Tibial nerve (tissue), 4 donors: ENCODE results near the gene TMC7. TPM values are rescaled to one million over a fixed set of nuclear protein-coding genes. Genes with fewer than 3 reads are reported as not detected.
A peak's percentile ranks its signal among the peaks of the same experiment; 100 is the strongest.

Experiments
- DNase-seq, 2 donors: peaks; one replicate each; pipeline ENCODE4 v3.0.0-alpha.2; 2019; ENCODE audit warnings: low spot score in 2 of 2
- H3K27ac ChIP-seq, 4 donors: fragments of 200-600 bp; sonication (generic) in 3 of 4; one replicate each; pipeline ENCODE4 v1.5.1; 2017 to 2019; ENCODE audit warnings: mild to moderate bottlenecking in 1 of 4
- H3K27me3 ChIP-seq, 2 donors: fragments of 200-600 bp; sonication (generic) in 1 of 2; one replicate each; pipeline versions ENCODE4 v1.5.1 to v1.6.0; 2017 to 2019
- H3K36me3 ChIP-seq, 3 donors: fragments of 200-600 bp; sonication (generic); one replicate each; pipeline ENCODE4 v1.5.1; 2018 to 2019
- H3K4me1 ChIP-seq, 4 donors: fragments of 200-600 bp; sonication (generic) in 3 of 4; one replicate each; pipeline ENCODE4 v1.5.1; 2017 to 2019
- H3K4me3 ChIP-seq, 4 donors: fragments of 200-600 bp; sonication (generic) in 3 of 4; one replicate each; pipeline ENCODE4 v1.5.1; 2017 to 2019; ENCODE audit warnings: mild to moderate bottlenecking in 1 of 4, moderate library complexity in 1 of 4
- H3K9me3 ChIP-seq, 4 donors: fragments of 200-600 bp; sonication (generic) in 3 of 4; one replicate each; pipeline ENCODE4 v1.5.1; 2017 to 2019
- CTCF ChIP-seq, 5 experiments: fragments of 200-600 bp in 3 of 5; fragments of 450-650 bp in 2 of 5; sonication (generic) in 3 of 5; IDR thresholded peaks; one replicate each; pipeline ENCODE4 v1.5.1; 2016 to 2019; ENCODE audit warnings: antibody characterized with exemption in 5 of 5, mild to moderate bottlenecking in 3 of 5, moderate library complexity in 2 of 5
- EP300 ChIP-seq, 2 donors: sonication (generic); formaldehyde crosslinking; IDR thresholded peaks; one replicate each; pipeline ENCODE4 v1.6.1; 2017; ENCODE audit warnings: antibody characterized with exemption in 2 of 2, mild to moderate bottlenecking in 1 of 2
- POLR2A ChIP-seq, 2 donors: fragments of 450-650 bp; IDR thresholded peaks; one replicate each; pipeline ENCODE4 v1.6.1; 2017; ENCODE audit warnings: antibody characterized with exemption in 2 of 2, mild to moderate bottlenecking in 2 of 2, moderate library complexity in 2 of 2
- WGBS, 2 donors: methylation state at CpG; one replicate each; pipeline ENCODE4 v1.1.5; 2018; 5-methylcytosine and 5-hydroxymethylcytosine counted together
- small RNA-seq: library from RNA; depleted of rRNA; stranded (forward); fragments of <200 nt; gene quantifications from one replicate; pipeline ENCODE3, GENCODE V24; 2016
- total RNA-seq, 4 donors: library from RNA; depleted of rRNA; stranded (reverse); fragments of >200 nt; gene quantifications; one replicate each; pipeline ENCODE4 v1.1.0, GENCODE V29; 2016

Gene TMC7
- total RNA-seq, 4 donors from 2014 or later, result 3.3 to 8.1 (median 4.5) TPM

GRCh38 chr16:19110537-19111360 is 127.0 kb downstream of the TMC7 start:
- peaks cover 0 to 27% (median 14%) of the 10 kb centered on the region in 4 donors for H3K4me1 ChIP-seq
- H3K9me3 ChIP-seq, result no peaks in the 10 kb centered on the region
- peaks cover 0 to 11% (median 0%) of the 10 kb centered on the region in 3 donors for H3K36me3 ChIP-seq
- no peak for TF ChIP-seq CTCF (IDR thresholded peaks at IDR 0.05)
- TF ChIP-seq POLR2A (IDR thresholded peaks at IDR 0.05), result no peak
- TF ChIP-seq EP300 (IDR thresholded peaks at IDR 0.05), result no peak
- 92% methylated on average over 4 of the region's 4 CpGs for whole genome bisulfite sequencing, 2 donors
- H3K4me3 ChIP-seq, result no peak overlapping the region
- H3K27me3 ChIP-seq, result no peaks in the 10 kb centered on the region
- no peak overlapping the region for H3K27ac ChIP-seq
- DNase-seq, result no peak

DNA sequence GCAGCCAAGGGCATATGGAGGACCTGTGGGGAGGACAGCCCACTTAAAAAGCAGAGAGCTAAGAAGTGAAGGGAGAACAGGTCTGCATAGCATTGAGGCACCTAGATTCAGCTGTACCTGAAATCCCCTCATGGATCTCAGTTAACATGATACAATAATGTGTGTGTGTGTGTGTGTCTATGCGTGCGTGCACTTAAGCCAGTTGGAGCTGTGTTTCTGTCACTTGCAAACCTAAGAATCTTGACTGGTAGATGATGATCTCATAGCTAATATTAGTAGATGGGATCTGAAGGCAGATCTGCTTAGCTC is 128.3 kb downstream of the TMC7 start:
- H3K9me3 ChIP-seq, result no peaks in the 10 kb centered on the region
- 93 to 98% methylated on average over 2 of the region's 2 CpGs for WGBS, 2 donors
- no peak overlapping the region for H3K4me3 ChIP-seq
- no peak for DNase-seq
- TF ChIP-seq CTCF (IDR thresholded peaks at IDR 0.05) (no peak), EP300 (IDR thresholded peaks at IDR 0.05) (no peak), POLR2A (IDR thresholded peaks at IDR 0.05) (no peak)
- H3K27me3 ChIP-seq, result no peaks in the 10 kb centered on the region
- H3K36me3 ChIP-seq, result peaks cover 0 to 16% (median 0%) of the 10 kb centered on the region in 3 donors
- peaks cover 0 to 40% (median 26%) of the 10 kb centered on the region in 4 donors for H3K4me1 ChIP-seq
- H3K27ac ChIP-seq, result peak overlapping the region in 1 of 4 donors; percentile 95

Small RNA genes lying within 50 kb of the gene (small RNA-seq; reads per million reads assigned to genes)
- gene RNU6-1340P, result not detected

Other genes starting within 250 kb of the TMC7 start
- gene RPS15A, start 193.6 kb upstream of the TMC7 start, total RNA-seq, result 1,000 to 10,000 TPM in 3 of 4 donors, 100 to 1,000 TPM in 1; 697 to 1,427 (median 1,125) TPM
- 100 to 1,000 TPM; 159 to 203 (median 188) TPM for gene ARL6IP1, start 182.4 kb upstream of the TMC7 start, total RNA-seq
- gene SMG1, start 57.5 kb upstream of the TMC7 start, total RNA-seq, result 100 to 1,000 TPM in 1 of 4 donors, 10 to 100 TPM in 3; 83.5 to 101 (median 89.4) TPM
- 10 to 100 TPM; 12.7 to 19.8 (median 14.2) TPM for gene COQ7, start 83.7 kb downstream of the TMC7 start, total RNA-seq
- gene ITPRIPL2, start 130.0 kb downstream of the TMC7 start, total RNA-seq, result 10 to 100 TPM; 51.3 to 68.7 (median 59.6) TPM
- 10 to 100 TPM in 2 of 4 donors, 1 to 10 TPM in 2; 8.1 to 33.9 (median 12.7) TPM for gene SYT17, start 184.3 kb downstream of the TMC7 start, total RNA-seq